Muscle layer of duodenum (tissue), 2 donors: ENCODE results near the gene PREB.

Experiments
- H3K27ac ChIP-seq: one replicate; pipeline ENCODE4 v1.7.0; 2013; ENCODE audit warnings: mild to moderate bottlenecking, low read length
- H3K27me3 ChIP-seq: one replicate; pipeline ENCODE4 v1.7.0; 2013; ENCODE audit warnings: low read depth, mild to moderate bottlenecking, control low read depth, low read length
- H3K36me3 ChIP-seq, 2 donors: one replicate each; pipeline ENCODE4 v1.7.0; 2013; ENCODE audit warnings: low read length in 2 of 2, control low read depth in 1 of 2, mild to moderate bottlenecking in 1 of 2; ENCODE audit not compliant: insufficient read depth in 2 of 2, control insufficient read depth in 1 of 2
- H3K4me1 ChIP-seq, 2 donors: one replicate each; pipeline ENCODE4 v1.7.0; 2013; ENCODE audit warnings: low read length in 2 of 2, mild to moderate bottlenecking in 2 of 2, control low read depth in 1 of 2, moderate library complexity in 1 of 2; ENCODE audit not compliant: insufficient read depth in 2 of 2, control insufficient read depth in 1 of 2
- H3K4me3 ChIP-seq, 2 donors: one replicate each; pipeline ENCODE4 v1.7.0; 2013; ENCODE audit warnings: low read length in 2 of 2, low read depth in 1 of 2, mild to moderate bottlenecking in 1 of 2
- H3K9me3 ChIP-seq, 2 donors: one replicate each; pipeline ENCODE4 v1.7.0; 2013; ENCODE audit warnings: low read length in 2 of 2, control low read depth in 1 of 2, mild to moderate bottlenecking in 1 of 2; ENCODE audit not compliant: control insufficient read depth in 1 of 2
- donor health status: healthy.

Gene PREB

GRCh38 chr2:27100036-27100435 lies 34.4 kb downstream of the PREB start:
- Histone ChIP-seq H3K27me3 (no peaks in the 10 kb centered on the region), H3K36me3 (peaks cover 0 to 3% of the 10 kb centered on the region in 2 donors), H3K27ac (no peak overlapping the region), H3K9me3 (no peaks in the 10 kb centered on the region), H3K4me1 (peaks cover 10 to 11% of the 10 kb centered on the region in 2 donors), H3K4me3 (no peak overlapping the region)

DNA sequence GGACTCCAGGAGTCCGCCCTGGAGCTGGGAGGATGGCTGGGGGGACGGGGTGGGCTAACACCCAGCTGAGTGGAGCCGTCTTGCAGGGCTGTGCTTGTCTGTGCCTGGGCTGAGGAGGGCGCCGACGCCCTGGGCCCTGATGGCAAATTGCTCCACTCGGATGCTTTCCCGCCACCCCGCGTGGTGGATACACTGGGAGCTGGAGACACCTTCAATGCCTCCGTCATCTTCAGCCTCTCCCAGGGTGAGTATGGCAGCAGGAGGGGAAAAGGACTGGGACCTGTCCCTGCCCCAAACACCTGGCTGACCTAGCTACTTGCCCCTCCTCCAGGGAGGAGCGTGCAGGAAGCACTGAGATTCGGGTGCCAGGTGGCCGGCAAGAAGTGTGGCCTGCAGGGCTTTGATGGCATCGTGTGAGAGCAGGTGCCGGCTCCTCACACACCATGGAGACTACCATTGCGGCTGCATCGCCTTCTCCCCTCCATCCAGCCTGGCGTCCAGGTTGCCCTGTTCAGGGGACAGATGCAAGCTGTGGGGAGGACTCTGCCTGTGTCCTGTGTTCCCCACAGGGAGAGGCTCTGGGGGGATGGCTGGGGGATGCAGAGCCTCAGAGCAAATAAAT lies 35.0 kb downstream of the PREB start:
- H3K27me3 ChIP-seq: no peaks in the 10 kb centered on the region
- peaks cover 10 to 11% of the 10 kb centered on the region in 2 donors for H3K4me1 ChIP-seq
- H3K4me3 ChIP-seq: no peak overlapping the region
- H3K36me3 ChIP-seq: peaks cover 0 to 3% of the 10 kb centered on the region in 2 donors
- H3K9me3 ChIP-seq: no peaks in the 10 kb centered on the region
- H3K27ac ChIP-seq: no peak overlapping the region

DNA sequence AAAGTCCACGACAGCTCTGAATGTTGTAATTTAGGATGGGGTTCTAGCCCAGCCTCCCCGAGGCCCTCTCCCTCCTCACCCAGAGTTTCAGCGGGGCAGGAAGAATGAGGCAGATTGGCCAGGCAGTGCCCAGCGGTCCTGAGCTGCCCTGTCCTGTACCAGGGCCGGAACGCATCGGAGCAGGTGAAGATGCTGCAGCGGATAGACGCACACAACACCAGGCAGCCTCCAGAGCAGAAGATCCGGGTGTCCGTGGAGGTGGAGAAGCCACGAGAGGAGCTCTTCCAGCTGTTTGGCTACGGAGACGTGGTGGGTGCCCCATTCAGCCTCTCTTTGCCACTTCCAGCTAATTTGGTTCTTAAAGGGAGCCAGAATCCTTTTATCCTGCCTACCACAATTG lies 37.1 kb downstream of the PREB start:
- peaks cover 0 to 3% of the 10 kb centered on the region in 2 donors for H3K36me3 ChIP-seq
- no peak overlapping the region for H3K4me3 ChIP-seq
- H3K4me1 ChIP-seq: peaks cover 10 to 11% of the 10 kb centered on the region in 2 donors
- no peak overlapping the region for H3K27ac ChIP-seq
- no peaks in the 10 kb centered on the region for H3K9me3 ChIP-seq
- no peaks in the 10 kb centered on the region for H3K27me3 ChIP-seq

DNA sequence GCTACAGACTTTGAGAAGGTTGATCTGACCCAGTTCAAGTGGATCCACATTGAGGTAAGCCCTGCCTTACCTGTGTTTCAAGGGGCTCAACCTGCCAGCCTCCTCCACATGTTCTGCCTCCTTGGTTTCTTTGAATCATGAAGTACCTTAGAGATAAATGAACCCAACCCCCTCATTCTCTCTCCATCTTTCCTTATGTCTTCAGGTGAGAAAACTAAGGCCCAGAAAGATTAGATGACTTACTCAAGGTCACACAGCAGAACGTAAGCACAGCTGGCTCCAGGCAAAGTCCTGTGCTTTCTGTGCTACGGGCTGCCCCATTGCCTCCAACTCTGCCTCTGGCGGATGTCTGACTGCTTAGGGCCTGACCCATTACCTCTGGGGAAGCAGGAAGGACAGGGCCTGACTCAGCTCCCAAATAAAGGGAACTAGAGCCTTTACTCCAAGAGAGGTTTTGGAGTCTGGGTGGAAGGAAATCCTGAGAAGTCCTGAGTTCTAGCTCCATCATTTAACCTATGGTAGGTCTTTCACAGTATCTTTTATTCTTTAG lies 37.6 kb downstream of the PREB start:
- Histone ChIP-seq H3K27me3 (no peaks in the 10 kb centered on the region), H3K27ac (no peak overlapping the region), H3K9me3 (no peaks in the 10 kb centered on the region), H3K4me1 (peaks cover 10 to 11% of the 10 kb centered on the region in 2 donors), H3K4me3 (no peak overlapping the region), H3K36me3 (peaks cover 0 to 3% of the 10 kb centered on the region in 2 donors)

- Histone ChIP-seq H3K4me1 (peaks cover 10 to 11% of the 10 kb centered on the region in 2 donors), H3K27me3 (no peaks in the 10 kb centered on the region), H3K4me3 (peak overlapping the region; percentile 49 to 59), H3K36me3 (peaks cover 0 to 3% of the 10 kb centered on the region in 2 donors), H3K27ac (no peak overlapping the region), H3K9me3 (no peaks in the 10 kb centered on the region)
Observed at GRCh38 chr2:27095745-27096651, 38.4 kb downstream of the PREB start.

DNA sequence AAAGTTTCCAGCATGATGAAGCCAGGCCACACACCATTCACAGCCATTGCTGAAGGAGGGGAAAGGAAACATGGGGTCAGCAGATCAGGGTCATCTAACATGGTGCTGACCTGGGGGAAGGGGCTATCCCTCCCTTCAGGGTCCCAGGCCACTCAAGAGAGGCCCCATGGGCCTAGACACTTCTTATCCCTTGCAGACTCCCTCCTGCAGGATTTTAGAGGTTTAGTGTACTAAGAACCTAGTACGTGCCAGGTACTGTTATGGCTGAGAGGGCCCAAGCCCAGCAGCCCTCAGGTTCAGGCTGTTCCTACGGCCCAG lies 39.0 kb downstream of the PREB start:
- H3K9me3 ChIP-seq: no peaks in the 10 kb centered on the region
- H3K4me1 ChIP-seq: peaks cover 10 to 11% of the 10 kb centered on the region in 2 donors
- H3K4me3 ChIP-seq: no peak overlapping the region
- no peak overlapping the region for H3K27ac ChIP-seq
- H3K27me3 ChIP-seq: no peaks in the 10 kb centered on the region
- peaks cover 0 to 3% of the 10 kb centered on the region in 2 donors for H3K36me3 ChIP-seq

- H3K27me3 ChIP-seq: no peaks in the 10 kb centered on the region
- H3K4me1 ChIP-seq: peaks cover 10 to 11% of the 10 kb centered on the region in 2 donors
- H3K4me3 ChIP-seq: no peak overlapping the region
- peaks cover 0 to 3% of the 10 kb centered on the region in 2 donors for H3K36me3 ChIP-seq
- H3K9me3 ChIP-seq: no peaks in the 10 kb centered on the region
- H3K27ac ChIP-seq: no peak overlapping the region
Observed at GRCh38 chr2:27094353-27094984, 40.0 kb downstream of the PREB start.

- Histone ChIP-seq H3K4me1 (peaks cover 10 to 11% of the 10 kb centered on the region in 2 donors), H3K27me3 (no peaks in the 10 kb centered on the region), H3K4me3 (no peak overlapping the region), H3K27ac (no peak overlapping the region), H3K9me3 (no peaks in the 10 kb centered on the region), H3K36me3 (no peaks in the 10 kb centered on the region)
Observed at GRCh38 chr2:27093430-27094352, 40.7 kb downstream of the PREB start.

GRCh38 chr2:27092696-27093429 lies 41.6 kb downstream of the PREB start:
- Histone ChIP-seq H3K4me3 (no peak overlapping the region), H3K27ac (no peak overlapping the region), H3K9me3 (no peaks in the 10 kb centered on the region), H3K36me3 (no peaks in the 10 kb centered on the region), H3K27me3 (no peaks in the 10 kb centered on the region), H3K4me1 (peaks cover 10 to 11% of the 10 kb centered on the region in 2 donors)
